ENCODE data around the gene CACUL1.

CACUL1 gene

DNA sequence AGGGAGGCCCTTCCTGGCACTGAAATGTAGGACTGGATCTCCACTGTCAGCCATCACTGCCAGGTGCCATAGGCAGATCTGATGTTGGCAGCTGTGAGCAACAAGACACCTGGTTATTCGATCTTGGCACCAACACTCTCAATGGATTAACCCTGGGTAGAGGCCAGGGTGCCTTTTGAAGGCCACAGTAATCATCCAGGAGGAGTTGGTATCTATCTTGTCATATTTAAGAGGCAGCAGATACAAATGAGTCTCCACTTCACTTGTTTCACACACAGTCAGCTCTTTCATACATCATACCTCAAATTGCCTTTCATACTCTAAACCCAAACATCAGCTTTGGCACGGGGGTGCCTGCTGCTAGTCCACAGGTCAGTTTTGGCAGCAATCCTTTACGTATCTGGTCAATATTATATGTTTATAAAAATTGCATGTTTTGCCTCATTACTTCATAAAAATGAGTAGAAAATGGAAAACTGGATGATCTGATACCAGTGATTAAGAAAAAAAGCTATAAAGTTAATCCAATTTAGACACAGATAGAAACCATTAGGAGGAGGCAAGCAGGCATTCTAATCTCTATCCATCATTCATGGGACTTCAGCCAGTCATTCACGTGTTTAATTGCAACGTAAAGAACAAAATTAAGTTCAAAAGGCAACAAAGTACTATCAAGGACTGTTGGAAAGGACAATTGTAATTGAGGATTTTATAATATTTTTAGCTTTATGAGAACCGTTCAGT lies 12.7 kb upstream of the CACUL1 start:
- Histone ChIP-seq H3K9ac (ENCODE audit: low read length) (no peak overlapping the region), H3K4me1 (ENCODE audit: insufficient read depth, low read length) (no peaks in the 10 kb centered on the region), H3K27me3 (ENCODE audit: control insufficient read depth in 1 of 2, insufficient read depth in 2 of 2, low read length in 2 of 2) (no peaks in the 10 kb centered on the region), H3K9me3 (ENCODE audit: low read length) (no peaks in the 10 kb centered on the region), H3K27ac (ENCODE audit: low read depth, low read length) (no peak overlapping the region), H3K36me3 (ENCODE audit: insufficient read depth, low read length) (no peaks in the 10 kb centered on the region), H3K4me3 (ENCODE audit: low read depth in 1 of 2, low read length in 2 of 2) (no peak overlapping the region)

DNA sequence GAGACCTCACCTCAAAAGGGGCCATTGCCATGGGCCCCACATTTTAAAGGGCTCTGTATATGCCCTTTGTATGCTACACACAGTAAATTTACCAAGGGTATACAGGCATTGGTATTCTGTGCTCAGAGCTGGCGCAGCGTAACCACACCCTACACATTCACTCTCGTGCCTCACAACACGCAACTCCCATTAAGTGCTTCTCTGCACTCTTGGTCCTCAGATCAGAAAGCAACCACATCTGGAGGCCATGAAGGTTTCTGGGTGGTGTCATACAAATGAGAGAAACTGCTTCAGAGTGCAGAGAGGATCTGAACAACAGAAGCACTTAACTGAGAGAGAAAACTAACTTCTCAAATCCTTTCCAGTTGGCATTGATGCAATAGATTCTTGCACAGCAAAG lies 9.4 kb upstream of the CACUL1 start:
- Histone ChIP-seq H3K27ac (ENCODE audit: low read depth, low read length) (no peak overlapping the region), H3K36me3 (ENCODE audit: insufficient read depth, low read length) (no peaks in the 10 kb centered on the region), H3K9me3 (ENCODE audit: low read length) (no peaks in the 10 kb centered on the region), H3K4me1 (ENCODE audit: insufficient read depth, low read length) (no peaks in the 10 kb centered on the region), H3K9ac (ENCODE audit: low read length) (no peak overlapping the region), H3K27me3 (ENCODE audit: control insufficient read depth in 1 of 2, insufficient read depth in 2 of 2, low read length in 2 of 2) (no peaks in the 10 kb centered on the region), H3K4me3 (ENCODE audit: low read depth in 1 of 2, low read length in 2 of 2) (no peak overlapping the region)

DNA sequence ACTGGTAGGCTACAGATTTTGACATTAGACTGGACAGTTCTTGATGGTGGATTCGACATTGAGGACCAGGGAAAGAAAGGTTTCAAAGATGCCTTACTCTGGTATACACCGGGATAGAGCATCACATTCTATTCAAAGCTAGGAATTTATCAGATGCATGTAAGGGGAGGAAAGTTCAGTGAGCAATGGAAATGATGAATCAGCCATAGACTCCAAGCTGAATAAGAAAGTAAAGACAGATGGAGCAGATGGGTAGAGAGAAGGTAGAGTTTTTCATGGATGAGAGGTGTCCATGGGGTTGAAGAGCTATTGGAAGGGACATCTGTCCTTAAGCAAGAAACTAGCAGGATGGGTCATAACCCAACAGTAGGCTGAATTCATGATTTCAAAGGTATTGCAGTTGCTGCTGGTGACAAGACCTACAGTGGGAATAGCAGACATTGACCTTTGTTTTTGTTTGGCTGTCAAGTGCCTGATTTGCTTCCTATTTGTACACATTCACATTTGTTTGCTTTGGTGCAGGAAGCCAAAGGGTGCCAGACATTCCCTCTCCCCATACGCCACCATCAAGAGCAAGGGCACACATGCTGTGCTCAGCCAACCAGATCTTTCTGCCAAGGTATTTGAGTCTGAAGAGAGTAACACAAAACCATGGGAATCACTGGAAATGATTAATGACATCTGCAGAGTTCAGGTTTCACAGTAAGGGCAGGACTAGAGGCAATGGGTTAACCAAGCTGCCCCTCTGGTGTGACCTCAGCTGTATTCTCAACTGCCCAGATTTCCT lies 8.6 kb upstream of the CACUL1 start:
- Histone ChIP-seq H3K27me3 (ENCODE audit: control insufficient read depth in 1 of 2, insufficient read depth in 2 of 2, low read length in 2 of 2) (no peaks in the 10 kb centered on the region), H3K36me3 (ENCODE audit: insufficient read depth, low read length) (no peaks in the 10 kb centered on the region), H3K27ac (ENCODE audit: low read depth, low read length) (no peak overlapping the region), H3K4me1 (ENCODE audit: insufficient read depth, low read length) (no peaks in the 10 kb centered on the region), H3K9ac (ENCODE audit: low read length) (no peak overlapping the region), H3K9me3 (ENCODE audit: low read length) (no peaks in the 10 kb centered on the region), H3K4me3 (ENCODE audit: low read depth in 1 of 2, low read length in 2 of 2) (no peak overlapping the region)

DNA sequence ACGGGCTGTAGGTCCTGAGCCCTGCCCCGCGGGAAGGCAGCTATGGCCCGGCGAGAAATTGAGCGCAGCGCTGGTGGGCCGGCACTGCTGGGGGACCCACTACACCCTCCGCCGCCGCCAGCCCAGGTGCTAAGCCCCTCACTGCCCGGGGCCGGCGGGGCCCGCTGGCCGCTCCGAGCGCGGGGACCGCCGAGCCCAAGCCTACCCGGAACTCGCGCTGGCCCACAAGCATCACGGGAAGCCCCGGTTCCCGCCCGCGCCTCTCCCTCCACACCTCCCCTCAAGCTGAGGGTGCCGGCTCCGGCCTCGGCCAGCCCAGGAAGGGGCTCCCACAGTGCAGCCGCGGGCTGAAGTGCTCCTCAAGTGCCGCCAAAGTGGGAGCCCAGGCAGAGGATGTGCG lies 5.5 kb upstream of the CACUL1 start:
- Histone ChIP-seq H3K9ac (ENCODE audit: low read length) (no peak overlapping the region), H3K9me3 (ENCODE audit: low read length) (no peaks in the 10 kb centered on the region), H3K27me3 (ENCODE audit: control insufficient read depth in 1 of 2, insufficient read depth in 2 of 2, low read length in 2 of 2) (no peaks in the 10 kb centered on the region), H3K4me3 (ENCODE audit: low read depth in 1 of 2, low read length in 2 of 2) (no peak overlapping the region), H3K27ac (ENCODE audit: low read depth, low read length) (no peak overlapping the region), H3K36me3 (ENCODE audit: insufficient read depth, low read length) (no peaks in the 10 kb centered on the region), H3K4me1 (ENCODE audit: insufficient read depth, low read length) (peaks cover 4% of the 10 kb centered on the region)

DNA sequence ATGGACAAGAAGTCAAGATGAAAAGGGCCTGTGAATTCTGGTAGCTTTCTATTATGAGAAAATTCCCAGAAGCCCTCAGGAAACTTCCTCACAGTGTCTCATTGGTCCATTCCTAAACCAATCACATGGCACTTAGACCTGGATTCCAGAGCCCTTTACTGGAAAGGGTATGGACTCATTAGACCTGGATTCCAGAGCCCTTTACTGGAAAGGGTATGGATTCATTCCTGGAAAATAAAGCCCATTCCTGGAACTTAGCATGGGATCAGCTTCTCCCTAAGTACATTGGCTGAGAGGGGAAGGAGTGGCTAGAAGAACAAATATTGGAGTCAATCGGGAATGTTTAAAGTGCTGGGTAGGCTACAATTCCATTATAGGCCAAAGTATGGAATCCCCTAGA lies 3.7 kb upstream of the CACUL1 start:
- H3K27me3 ChIP-seq (ENCODE audit: control insufficient read depth in 1 of 2, insufficient read depth in 2 of 2, low read length in 2 of 2), result no peaks in the 10 kb centered on the region
- no peaks in the 10 kb centered on the region for H3K36me3 ChIP-seq (ENCODE audit: insufficient read depth, low read length)
- H3K9ac ChIP-seq (ENCODE audit: low read length), result no peak overlapping the region
- no peak overlapping the region for H3K4me3 ChIP-seq (ENCODE audit: low read depth in 1 of 2, low read length in 2 of 2)
- no peak overlapping the region for H3K27ac ChIP-seq (ENCODE audit: low read depth, low read length)
- no peaks in the 10 kb centered on the region for H3K9me3 ChIP-seq (ENCODE audit: low read length)
- peaks cover 6% of the 10 kb centered on the region for H3K4me1 ChIP-seq (ENCODE audit: insufficient read depth, low read length)

DNA sequence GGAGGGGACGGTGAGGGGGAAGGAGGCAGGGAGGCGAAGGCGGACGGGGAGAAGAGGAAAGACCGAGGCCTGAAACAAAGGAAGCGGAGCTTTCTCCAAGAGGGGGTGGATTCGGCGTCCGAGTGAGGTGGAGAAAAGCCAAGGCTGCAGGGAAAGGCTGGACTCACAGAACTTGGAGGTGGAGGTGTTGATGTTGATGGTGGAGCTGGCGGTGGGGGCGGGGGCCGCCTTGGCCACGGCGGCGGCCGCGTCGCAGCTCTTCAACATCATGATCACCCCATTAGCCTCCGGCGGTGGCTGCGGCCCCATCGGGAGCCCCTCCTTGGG lies 578 bp downstream of the CACUL1 start:
- peak overlapping the region; percentile 86 for H3K27ac ChIP-seq (ENCODE audit: low read depth, low read length)
- no peaks in the 10 kb centered on the region for H3K9me3 ChIP-seq (ENCODE audit: low read length)
- H3K9ac ChIP-seq (ENCODE audit: low read length), result peak overlapping the region; percentile 60
- no peaks in the 10 kb centered on the region for H3K27me3 ChIP-seq (ENCODE audit: control insufficient read depth in 1 of 2, insufficient read depth in 2 of 2, low read length in 2 of 2)
- peak overlapping the region; percentile 81 to 99 for H3K4me3 ChIP-seq (ENCODE audit: low read depth in 1 of 2, low read length in 2 of 2)
- H3K4me1 ChIP-seq (ENCODE audit: insufficient read depth, low read length), result peaks cover 26% of the 10 kb centered on the region
- no peaks in the 10 kb centered on the region for H3K36me3 ChIP-seq (ENCODE audit: insufficient read depth, low read length)

DNA sequence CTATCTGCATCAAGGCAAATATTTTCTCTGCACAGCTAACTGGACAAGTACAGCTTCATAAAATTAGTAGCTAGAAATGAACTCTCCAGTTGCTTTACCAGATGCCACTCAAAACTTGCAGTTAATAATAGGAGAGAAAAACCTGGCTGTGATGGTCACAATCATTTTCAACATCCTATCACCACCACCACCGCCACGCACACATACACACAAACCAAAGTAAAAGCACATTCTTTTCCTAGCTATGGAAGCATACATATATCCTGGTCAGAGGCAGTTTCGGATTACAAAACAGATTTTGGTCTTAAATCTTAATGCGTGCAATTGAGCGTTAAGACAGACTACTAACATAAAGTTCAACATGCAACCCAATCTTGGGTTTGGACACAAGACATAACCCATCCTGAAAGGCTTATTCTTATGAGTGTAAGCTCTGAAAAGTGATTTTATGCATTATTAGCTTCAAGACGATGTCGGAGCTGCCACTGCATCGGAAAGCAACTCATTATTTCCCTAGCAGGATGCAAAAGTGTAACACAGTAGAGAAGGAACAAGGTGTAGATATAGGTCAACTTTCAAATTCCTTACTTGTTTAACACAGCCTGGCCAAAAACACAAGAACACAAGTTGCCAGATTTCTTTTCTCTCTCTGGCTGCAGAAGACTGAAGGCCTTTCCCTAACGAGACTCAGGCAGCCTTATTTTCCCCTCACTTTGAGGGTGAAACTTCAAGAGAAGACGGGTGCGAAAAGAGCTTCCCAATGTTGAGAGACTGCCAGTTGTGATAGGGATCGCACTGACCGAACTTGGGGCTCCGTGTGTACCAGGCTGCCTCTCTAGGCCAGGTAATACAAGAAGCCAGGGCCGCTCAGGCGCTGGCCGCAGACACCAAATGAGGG lies 1.2 kb downstream of the CACUL1 start:
- Histone ChIP-seq H3K36me3 (ENCODE audit: insufficient read depth, low read length) (no peaks in the 10 kb centered on the region), H3K27me3 (ENCODE audit: control insufficient read depth in 1 of 2, insufficient read depth in 2 of 2, low read length in 2 of 2) (no peaks in the 10 kb centered on the region)

DNA sequence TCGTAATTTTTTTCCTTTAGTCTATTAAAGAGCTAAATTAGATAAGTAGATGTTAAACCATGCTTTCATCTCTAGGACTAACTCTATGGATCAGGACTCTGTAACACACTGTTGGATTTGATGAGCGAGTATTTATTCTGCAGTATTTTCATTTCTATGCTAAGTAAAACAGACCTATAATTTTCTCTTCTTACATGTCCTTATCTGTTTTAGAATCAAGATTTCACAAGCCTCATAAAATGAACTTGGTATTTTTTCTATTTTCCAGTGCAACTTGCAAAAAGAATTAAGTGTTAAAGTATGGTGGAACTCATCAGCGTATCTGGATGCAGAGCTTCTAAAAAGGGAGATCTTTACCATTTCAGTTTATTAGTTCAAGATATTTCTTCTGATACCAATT lies 2.4 kb downstream of the CACUL1 start:
- no peak overlapping the region for H3K4me3 ChIP-seq (ENCODE audit: low read depth in 1 of 2, low read length in 2 of 2)
- no peak overlapping the region for H3K27ac ChIP-seq (ENCODE audit: low read depth, low read length)
- H3K9ac ChIP-seq (ENCODE audit: low read length), result no peak overlapping the region
- H3K36me3 ChIP-seq (ENCODE audit: insufficient read depth, low read length), result no peaks in the 10 kb centered on the region
- H3K4me1 ChIP-seq (ENCODE audit: insufficient read depth, low read length), result peaks cover 28% of the 10 kb centered on the region
- H3K9me3 ChIP-seq (ENCODE audit: low read length), result no peaks in the 10 kb centered on the region
- H3K27me3 ChIP-seq (ENCODE audit: control insufficient read depth in 1 of 2, insufficient read depth in 2 of 2, low read length in 2 of 2), result no peaks in the 10 kb centered on the region

More for the DNA sequence above, 1.2 kb downstream of the CACUL1 start:
- H3K9ac ChIP-seq (ENCODE audit: low read length), result peak overlapping the region; percentile 60
- H3K4me3 ChIP-seq (ENCODE audit: low read depth in 1 of 2, low read length in 2 of 2), result peak overlapping the region; percentile 81 to 99
- H3K9me3 ChIP-seq (ENCODE audit: low read length), result no peaks in the 10 kb centered on the region
- peaks cover 26% of the 10 kb centered on the region for H3K4me1 ChIP-seq (ENCODE audit: insufficient read depth, low read length)
- peak overlapping the region; percentile 86 for H3K27ac ChIP-seq (ENCODE audit: low read depth, low read length)

DNA sequence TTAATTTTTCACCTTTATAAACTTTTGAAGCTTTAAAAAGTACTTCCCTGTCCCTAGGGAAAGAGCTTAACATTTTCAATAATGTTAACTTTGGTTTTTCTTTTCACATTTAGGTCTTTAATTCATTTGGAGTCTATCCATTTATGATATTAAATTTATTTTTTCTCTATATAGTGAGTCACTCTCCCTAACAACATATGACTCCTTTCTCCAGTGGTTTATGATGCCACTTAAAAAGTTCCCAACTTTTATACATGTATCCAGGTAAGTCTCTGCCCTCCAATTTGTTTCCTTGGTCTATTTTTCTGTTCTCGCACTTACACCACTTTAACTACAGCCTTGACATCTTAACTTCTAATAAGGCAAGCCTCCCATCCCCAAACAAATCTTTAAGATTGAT lies 3.5 kb downstream of the CACUL1 start:
- no peaks in the 10 kb centered on the region for H3K9me3 ChIP-seq (ENCODE audit: low read length)
- no peak overlapping the region for H3K9ac ChIP-seq (ENCODE audit: low read length)
- no peaks in the 10 kb centered on the region for H3K27me3 ChIP-seq (ENCODE audit: control insufficient read depth in 1 of 2, insufficient read depth in 2 of 2, low read length in 2 of 2)
- H3K36me3 ChIP-seq (ENCODE audit: insufficient read depth, low read length), result no peaks in the 10 kb centered on the region
- peaks cover 29% of the 10 kb centered on the region for H3K4me1 ChIP-seq (ENCODE audit: insufficient read depth, low read length)
- H3K4me3 ChIP-seq (ENCODE audit: low read depth in 1 of 2, low read length in 2 of 2), result no peak overlapping the region
- H3K27ac ChIP-seq (ENCODE audit: low read depth, low read length), result no peak overlapping the region

DNA sequence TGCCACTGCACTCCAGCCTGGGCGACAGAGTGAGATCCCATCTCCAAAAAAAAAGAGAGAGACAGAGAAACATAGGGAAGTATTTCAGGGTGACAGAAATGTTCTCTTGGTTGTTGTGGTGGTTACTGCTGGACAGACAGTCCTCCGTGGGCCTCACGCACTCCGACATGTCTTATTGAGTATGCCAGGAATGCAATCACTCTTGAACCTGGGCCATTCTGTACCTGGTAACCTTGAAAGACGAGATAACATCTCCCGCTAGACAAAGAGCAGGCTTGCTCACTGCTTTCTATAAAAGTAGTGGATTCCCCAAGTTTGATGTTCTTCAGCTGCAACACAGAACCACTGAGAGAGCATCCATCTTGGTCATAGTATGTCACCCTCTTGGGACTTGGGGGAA lies 6.7 kb downstream of the CACUL1 start:
- no peaks in the 10 kb centered on the region for H3K36me3 ChIP-seq (ENCODE audit: insufficient read depth, low read length)
- no peak overlapping the region for H3K27ac ChIP-seq (ENCODE audit: low read depth, low read length)
- peaks cover 24% of the 10 kb centered on the region for H3K4me1 ChIP-seq (ENCODE audit: insufficient read depth, low read length)

DNA sequence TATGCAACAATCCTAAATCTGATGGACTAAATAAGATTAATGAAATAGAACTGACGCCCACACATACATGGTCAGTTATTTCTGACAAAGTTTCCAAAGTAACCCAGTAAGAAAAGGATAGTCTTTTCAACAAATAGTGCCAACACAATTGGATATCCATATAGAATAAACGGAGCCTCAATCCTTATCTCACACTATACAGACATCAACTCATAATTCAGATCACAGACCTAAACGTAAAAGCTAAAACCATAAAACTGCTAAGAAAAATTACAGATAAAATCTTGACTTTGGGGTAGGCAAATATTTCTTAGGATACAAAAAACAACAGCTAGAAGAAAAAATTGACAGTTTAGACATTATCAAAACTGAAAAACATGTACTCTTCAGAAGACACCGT lies 8.5 kb downstream of the CACUL1 start:
- no peaks in the 10 kb centered on the region for H3K27me3 ChIP-seq (ENCODE audit: control insufficient read depth in 1 of 2, insufficient read depth in 2 of 2, low read length in 2 of 2)
- H3K9ac ChIP-seq (ENCODE audit: low read length), result no peak overlapping the region
- H3K4me3 ChIP-seq (ENCODE audit: low read depth in 1 of 2, low read length in 2 of 2), result no peak overlapping the region
- peaks cover 26% of the 10 kb centered on the region for H3K4me1 ChIP-seq (ENCODE audit: insufficient read depth, low read length)
- no peaks in the 10 kb centered on the region for H3K36me3 ChIP-seq (ENCODE audit: insufficient read depth, low read length)
- no peaks in the 10 kb centered on the region for H3K9me3 ChIP-seq (ENCODE audit: low read length)
- H3K27ac ChIP-seq (ENCODE audit: low read depth, low read length), result no peak overlapping the region

More for the DNA sequence above, 6.7 kb downstream of the CACUL1 start:
- H3K27me3 ChIP-seq (ENCODE audit: control insufficient read depth in 1 of 2, insufficient read depth in 2 of 2, low read length in 2 of 2), result no peaks in the 10 kb centered on the region
- H3K4me3 ChIP-seq (ENCODE audit: low read depth in 1 of 2, low read length in 2 of 2), result no peak overlapping the region
- H3K9ac ChIP-seq (ENCODE audit: low read length), result no peak overlapping the region
- H3K9me3 ChIP-seq (ENCODE audit: low read length), result no peaks in the 10 kb centered on the region
